BLaER1 (cell line): ENCODE measurements around the gene KCTD15.

Source experiments
- H3K27ac ChIP-seq: shearing (Covaris generic); formaldehyde crosslinking; 2 replicates; pipeline ENCODE4 v1.8.1; 2022
- H3K27me3 ChIP-seq: shearing (Covaris generic); formaldehyde crosslinking; 2 replicates; pipeline ENCODE4 v1.8.1; 2022
- H3K36me3 ChIP-seq: shearing (Covaris generic); formaldehyde crosslinking; 2 replicates; pipeline ENCODE4 v1.8.1; 2022
- H3K4me1 ChIP-seq: shearing (Covaris generic); formaldehyde crosslinking; 2 replicates; pipeline ENCODE4 v1.8.1; 2022
- H3K4me2 ChIP-seq: shearing (Covaris generic); formaldehyde crosslinking; 2 replicates; pipeline ENCODE4 v1.8.1; 2022
- H3K4me3 ChIP-seq: shearing (Covaris generic); formaldehyde crosslinking; 2 replicates; pipeline ENCODE4 v1.8.1; 2022
- H3K9ac ChIP-seq: shearing (Covaris generic); formaldehyde crosslinking; 2 replicates; pipeline ENCODE4 v1.8.1; 2022
- H3K9me3 ChIP-seq: shearing (Covaris generic); formaldehyde crosslinking; 2 replicates; pipeline ENCODE4 v1.8.1; 2022
- H4K20me1 ChIP-seq: shearing (Covaris generic); formaldehyde crosslinking; 2 replicates; pipeline ENCODE4 v1.8.1; 2022
- Cebpa-rat ChIP-seq: shearing (Covaris generic); IDR thresholded peaks from 2 replicates; pipeline ENCODE4 v1.8.1; 2022

The KCTD15 gene

GRCh38 chr19:33819880-33820781 lies 23.5 kb downstream of the KCTD15 start:
- Histone ChIP-seq H3K27ac (peak overlapping the region; percentile 95), H3K36me3 (no peaks in the 10 kb centered on the region), H4K20me1 (no peaks in the 10 kb centered on the region), H3K4me3 (peak overlapping the region; percentile 65), H3K4me2 (peak overlapping the region; percentile 98), H3K9ac (peak overlapping the region; percentile 79), H3K9me3 (no peaks in the 10 kb centered on the region), H3K4me1 (peaks cover 73% of the 10 kb centered on the region), H3K27me3 (no peaks in the 10 kb centered on the region)
- peak; percentile 94 for TF ChIP-seq Cebpa-rat

- TF ChIP-seq Cebpa-rat = no peak
- Histone ChIP-seq H3K27ac (no peak overlapping the region), H3K9ac (no peak overlapping the region), H3K27me3 (no peaks in the 10 kb centered on the region), H3K4me1 (peaks cover 57% of the 10 kb centered on the region), H3K36me3 (no peaks in the 10 kb centered on the region), H3K9me3 (no peaks in the 10 kb centered on the region), H3K4me3 (no peak overlapping the region), H3K4me2 (peak overlapping the region; percentile 98; the same call in 1 of the 2 replicates), H4K20me1 (no peaks in the 10 kb centered on the region)
Measured at GRCh38 chr19:33821871-33822270, 25.2 kb downstream of the KCTD15 start.

GRCh38 chr19:33823341-33823740 lies 26.7 kb downstream of the KCTD15 start:
- H3K4me2 ChIP-seq = no peak overlapping the region
- H3K27me3 ChIP-seq = no peaks in the 10 kb centered on the region
- H3K36me3 ChIP-seq = no peaks in the 10 kb centered on the region

GRCh38 chr19:33825556-33825955 lies 28.9 kb downstream of the KCTD15 start:
- H3K27me3 ChIP-seq = no peaks in the 10 kb centered on the region
- H3K36me3 ChIP-seq = no peaks in the 10 kb centered on the region
- no peak overlapping the region for H3K27ac ChIP-seq
- no peak overlapping the region for H3K4me2 ChIP-seq
- TF ChIP-seq Cebpa-rat = no peak
- H3K9ac ChIP-seq = no peak overlapping the region
- no peak overlapping the region for H3K4me3 ChIP-seq
- H3K9me3 ChIP-seq = no peaks in the 10 kb centered on the region
- no peaks in the 10 kb centered on the region for H4K20me1 ChIP-seq
- H3K4me1 ChIP-seq = peaks cover 31% of the 10 kb centered on the region

More at GRCh38 chr19:33823341-33823740, 26.7 kb downstream of the KCTD15 start:
- Histone ChIP-seq H3K9ac (no peak overlapping the region), H4K20me1 (no peaks in the 10 kb centered on the region), H3K27ac (no peak overlapping the region), H3K4me3 (no peak overlapping the region), H3K4me1 (peaks cover 42% of the 10 kb centered on the region), H3K9me3 (no peaks in the 10 kb centered on the region)
- TF ChIP-seq Cebpa-rat = no peak

GRCh38 chr19:33826521-33826920 lies 29.9 kb downstream of the KCTD15 start:
- no peak for TF ChIP-seq Cebpa-rat
- H3K4me3 ChIP-seq = no peak overlapping the region

GRCh38 chr19:33828266-33829075 lies 31.8 kb downstream of the KCTD15 start:
- Histone ChIP-seq H3K9ac (no peak overlapping the region), H3K27ac (no peak overlapping the region), H3K27me3 (no peaks in the 10 kb centered on the region), H4K20me1 (no peaks in the 10 kb centered on the region), H3K4me3 (no peak overlapping the region), H3K9me3 (no peaks in the 10 kb centered on the region), H3K36me3 (no peaks in the 10 kb centered on the region), H3K4me2 (no peak overlapping the region), H3K4me1 (peaks cover 9% of the 10 kb centered on the region)
- no peak for TF ChIP-seq Cebpa-rat

More at GRCh38 chr19:33826521-33826920, 29.9 kb downstream of the KCTD15 start:
- peaks cover 21% of the 10 kb centered on the region for H3K4me1 ChIP-seq
- H3K36me3 ChIP-seq = no peaks in the 10 kb centered on the region
- no peaks in the 10 kb centered on the region for H4K20me1 ChIP-seq
- H3K9ac ChIP-seq = no peak overlapping the region
- H3K27ac ChIP-seq = no peak overlapping the region
- H3K9me3 ChIP-seq = no peaks in the 10 kb centered on the region
- no peak overlapping the region for H3K4me2 ChIP-seq
- H3K27me3 ChIP-seq = no peaks in the 10 kb centered on the region

GRCh38 chr19:33830264-33830663 lies 33.6 kb downstream of the KCTD15 start:
- Histone ChIP-seq H3K4me2 (peak overlapping the region; percentile 7; the same call in 1 of the 2 replicates), H3K9me3 (no peaks in the 10 kb centered on the region), H3K9ac (no peak overlapping the region), H3K4me3 (no peak overlapping the region), H3K36me3 (no peaks in the 10 kb centered on the region), H3K4me1 (peaks cover 9% of the 10 kb centered on the region), H3K27ac (no peak overlapping the region), H3K27me3 (no peaks in the 10 kb centered on the region), H4K20me1 (no peaks in the 10 kb centered on the region)
- no peak for TF ChIP-seq Cebpa-rat

GRCh38 chr19:33831825-33832224 lies 35.2 kb downstream of the KCTD15 start:
- no peaks in the 10 kb centered on the region for H3K27me3 ChIP-seq
- no peaks in the 10 kb centered on the region for H3K36me3 ChIP-seq
- H3K9me3 ChIP-seq = no peaks in the 10 kb centered on the region
- no peak overlapping the region for H3K4me2 ChIP-seq
- H4K20me1 ChIP-seq = no peaks in the 10 kb centered on the region
- H3K4me3 ChIP-seq = no peak overlapping the region
- no peak overlapping the region for H3K27ac ChIP-seq
- H3K9ac ChIP-seq = no peak overlapping the region
- no peak for TF ChIP-seq Cebpa-rat
- peaks cover 9% of the 10 kb centered on the region for H3K4me1 ChIP-seq

- Histone ChIP-seq H3K27ac (no peak overlapping the region), H3K36me3 (no peaks in the 10 kb centered on the region), H3K4me2 (no peak overlapping the region), H4K20me1 (no peaks in the 10 kb centered on the region), H3K9me3 (no peaks in the 10 kb centered on the region), H3K4me3 (no peak overlapping the region), H3K27me3 (no peaks in the 10 kb centered on the region), H3K9ac (no peak overlapping the region), H3K4me1 (peaks cover 9% of the 10 kb centered on the region)
- no peak for TF ChIP-seq Cebpa-rat
Measured at GRCh38 chr19:33832633-33833032, 36.0 kb downstream of the KCTD15 start.

- Histone ChIP-seq H3K9me3 (no peaks in the 10 kb centered on the region), H3K4me1 (no peaks in the 10 kb centered on the region), H3K4me3 (no peak overlapping the region), H3K27ac (no peak overlapping the region), H3K27me3 (no peaks in the 10 kb centered on the region), H3K36me3 (no peaks in the 10 kb centered on the region), H3K4me2 (no peak overlapping the region), H3K9ac (no peak overlapping the region), H4K20me1 (no peaks in the 10 kb centered on the region)
- TF ChIP-seq Cebpa-rat = no peak
Measured at GRCh38 chr19:33840382-33840781, 43.7 kb downstream of the KCTD15 start.
